Ramos (cell line): ENCODE measurements around the gene NUDT2.
"Not testable (repeated sequence)": the region's sequence is repeated elsewhere in the genome, so short reads cannot be mapped to it uniquely, and the experiment has no call there.

Experiments used
- in situ Hi-C: fragments of 300-500 bp; cut with MboI; formaldehyde crosslinking; loops from one replicate; pipeline ENCODE4 v1.14.3; 2022; ENCODE audit warnings: low sequenced_read_pairs; ENCODE audit not compliant: unreplicated experiment

NUDT2 gene

DNA sequence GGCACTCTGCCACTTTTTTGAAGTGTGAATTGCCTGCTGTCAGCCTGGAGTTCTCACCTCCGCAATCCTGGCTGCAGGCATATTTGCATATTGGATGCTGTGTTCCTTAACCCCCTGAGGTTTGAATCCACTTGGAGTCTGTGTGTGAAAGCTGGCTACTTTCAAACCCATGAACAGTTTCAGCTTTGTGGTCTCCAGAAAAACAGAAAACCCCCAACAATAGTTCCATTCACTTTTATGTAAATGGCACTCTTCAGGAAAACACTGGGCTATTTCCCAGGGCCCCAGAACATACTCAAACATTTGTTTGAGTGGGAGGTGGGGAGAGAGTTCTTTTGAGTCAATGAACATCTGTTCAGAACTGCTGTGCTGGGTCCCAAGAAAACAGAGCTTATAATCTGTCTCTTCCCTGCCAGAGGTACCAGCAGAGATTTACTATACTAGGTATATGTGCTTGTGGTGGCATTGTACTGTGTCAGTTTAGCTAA is 5.0 kb downstream of the NUDT2 start:
- in situ Hi-C loops, result no loop called here

DNA sequence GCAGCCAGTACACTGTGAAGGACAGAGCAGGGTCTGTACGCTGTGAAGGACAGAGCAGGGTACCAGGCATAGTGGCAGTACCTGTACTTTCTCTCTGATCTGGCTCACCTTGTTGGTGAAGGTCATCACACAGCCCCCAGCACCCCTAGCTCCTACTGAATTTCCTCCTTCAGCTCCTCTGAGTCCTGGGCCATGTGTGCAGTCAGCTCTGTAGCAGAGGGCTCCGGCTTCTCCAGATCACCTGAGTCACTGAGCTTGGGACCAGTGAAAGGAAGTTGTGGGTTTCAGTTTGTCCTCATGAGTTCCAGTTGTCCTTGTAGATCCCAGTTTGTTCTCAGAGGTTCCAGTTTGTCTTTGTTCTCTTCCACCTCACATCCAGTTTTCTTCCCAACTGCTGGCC is 5.5 kb downstream of the NUDT2 start:
- in situ Hi-C loops, result no loop called here

DNA sequence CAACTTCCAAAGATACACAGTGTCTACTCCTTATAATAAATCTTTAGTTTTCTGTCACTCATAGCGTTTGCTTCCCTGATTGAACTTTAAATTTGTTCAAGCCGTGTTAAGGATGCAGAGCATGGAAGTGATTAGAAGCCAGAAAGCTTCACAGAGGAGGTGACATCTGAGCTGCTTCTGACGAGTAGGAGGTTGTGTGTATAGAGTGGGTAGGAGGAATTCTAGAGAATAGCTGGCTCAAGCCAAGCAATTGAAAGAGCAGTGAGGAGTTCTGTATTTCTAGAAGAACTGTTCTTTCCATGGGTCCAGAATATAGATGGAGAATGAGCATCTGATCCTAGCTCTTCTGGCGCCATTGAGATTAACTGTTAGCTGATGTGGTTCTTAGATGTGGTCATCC is 6.0 kb downstream of the NUDT2 start:
- in situ Hi-C loops, result no loop called here

DNA sequence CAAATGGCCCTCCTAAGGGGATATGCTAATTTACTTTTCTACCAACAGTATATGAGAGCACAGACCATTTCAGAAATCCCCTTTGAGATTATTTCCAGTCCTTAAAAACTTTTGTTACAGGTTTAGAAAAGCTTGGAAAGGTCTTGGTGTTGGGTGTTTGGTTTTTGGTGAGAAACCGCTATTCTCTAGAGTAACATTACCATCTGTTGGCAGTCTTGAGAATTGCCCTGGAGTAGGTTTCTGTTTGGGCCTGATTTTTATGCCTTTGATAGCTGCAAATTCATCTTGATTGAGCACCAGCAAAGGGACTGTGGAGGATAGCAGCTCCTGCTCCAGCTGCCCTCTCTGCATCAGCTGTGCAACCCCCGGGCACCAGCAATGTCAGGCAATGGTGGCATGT is 8.0 kb downstream of the NUDT2 start:
- in situ Hi-C loops, result no loop called here

DNA sequence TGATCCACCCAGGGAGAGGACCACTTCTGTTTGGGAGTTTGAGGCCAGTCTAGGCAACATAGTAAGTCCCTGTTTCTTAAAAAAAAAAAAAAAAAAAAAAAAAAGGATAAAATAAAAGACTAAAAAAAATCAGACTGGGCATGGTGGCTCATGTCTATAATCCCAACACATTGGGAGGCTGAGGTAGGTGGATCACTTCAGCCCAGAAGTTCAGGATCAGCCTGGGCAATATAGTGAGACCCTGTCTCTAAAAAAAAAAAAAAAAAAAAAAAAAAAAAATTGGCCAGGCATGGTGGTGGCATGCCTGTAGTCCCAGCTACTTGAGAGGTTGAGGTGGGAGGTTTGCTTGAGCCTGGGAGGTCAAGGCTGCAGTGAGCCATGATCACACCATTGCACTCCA is 8.7 kb downstream of the NUDT2 start:
- in situ Hi-C loops, result not testable (repeated sequence)

DNA sequence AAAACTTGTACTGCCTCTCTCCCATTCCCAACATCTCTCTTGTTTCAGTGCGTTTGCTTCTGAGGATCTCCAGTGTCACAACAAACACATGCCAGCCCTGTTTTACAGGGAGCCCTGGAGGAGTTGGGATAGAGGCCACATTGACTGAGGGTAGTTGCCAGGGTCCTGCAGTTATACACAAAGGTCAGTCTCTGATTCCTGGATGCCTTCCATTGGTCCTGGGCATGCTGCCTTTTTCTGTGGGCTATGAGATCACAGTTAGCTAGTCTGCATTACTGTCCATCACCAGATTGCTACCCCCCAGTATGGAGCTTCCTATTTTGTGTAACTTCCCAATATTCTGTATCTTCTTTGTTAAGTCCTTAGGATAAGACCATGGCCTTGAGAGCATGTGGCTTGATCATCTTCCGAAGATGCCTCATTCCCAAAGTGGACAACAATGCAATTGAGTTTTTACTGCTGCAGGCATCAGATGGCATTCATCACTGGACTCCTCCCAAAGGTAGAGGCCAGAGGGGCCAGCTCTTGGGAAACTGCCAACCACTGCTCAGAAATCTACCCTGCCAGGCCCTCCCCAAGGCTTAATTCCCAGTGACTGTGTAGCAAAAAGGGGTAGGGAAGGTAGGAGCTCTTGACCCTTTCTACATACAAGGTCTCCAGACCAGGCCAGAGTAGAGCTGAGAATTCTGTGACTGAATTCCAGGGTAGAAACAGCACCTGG is 9.5 kb downstream of the NUDT2 start:
- in situ Hi-C loops, result no loop called here

DNA sequence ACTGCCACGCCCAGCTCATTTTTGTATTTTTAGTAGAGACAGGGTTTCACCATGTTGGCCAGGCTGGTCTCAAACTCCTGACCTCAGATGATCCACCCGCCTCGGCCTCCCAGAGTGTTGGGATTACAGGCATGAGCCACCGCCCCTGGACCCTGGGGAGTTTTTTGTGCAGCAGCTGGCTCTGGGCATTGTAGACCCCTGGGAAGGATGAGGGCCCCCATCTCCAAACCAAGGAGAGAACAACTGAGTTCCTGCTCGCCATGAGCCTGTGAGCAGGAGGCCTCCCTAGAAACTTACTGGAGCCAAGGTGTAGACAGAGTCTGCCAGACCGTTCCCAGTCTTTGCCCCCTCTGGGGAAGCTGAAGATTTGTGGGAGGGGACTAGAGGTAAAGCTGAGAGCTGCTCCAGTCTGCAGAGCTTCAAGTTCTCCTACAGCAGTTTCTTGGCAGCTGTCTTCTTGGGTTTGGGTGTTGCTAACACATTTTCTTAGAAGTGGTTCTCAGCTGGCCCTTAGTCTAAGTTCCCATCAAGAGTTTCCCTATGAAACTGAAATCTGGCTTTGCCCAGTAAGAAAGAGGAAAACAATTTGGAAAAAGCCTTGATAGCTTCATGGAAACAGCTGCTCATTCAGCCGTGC is 12.4 kb downstream of the NUDT2 start:
- in situ Hi-C loops, result no loop called here

DNA sequence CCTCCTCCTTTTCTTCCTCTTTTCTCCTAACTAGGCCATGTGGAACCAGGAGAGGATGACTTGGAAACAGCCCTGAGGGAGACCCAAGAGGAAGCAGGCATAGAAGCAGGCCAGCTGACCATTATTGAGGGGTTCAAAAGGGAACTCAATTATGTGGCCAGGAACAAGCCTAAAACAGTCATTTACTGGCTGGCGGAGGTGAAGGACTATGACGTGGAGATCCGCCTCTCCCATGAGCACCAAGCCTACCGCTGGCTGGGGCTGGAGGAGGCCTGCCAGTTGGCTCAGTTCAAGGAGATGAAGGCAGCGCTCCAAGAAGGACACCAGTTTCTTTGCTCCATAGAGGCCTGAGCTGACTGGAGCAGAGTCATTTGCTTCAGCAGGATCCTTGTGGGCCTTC is 13.7 kb downstream of the NUDT2 start:
- in situ Hi-C loops, result no loop called here

DNA sequence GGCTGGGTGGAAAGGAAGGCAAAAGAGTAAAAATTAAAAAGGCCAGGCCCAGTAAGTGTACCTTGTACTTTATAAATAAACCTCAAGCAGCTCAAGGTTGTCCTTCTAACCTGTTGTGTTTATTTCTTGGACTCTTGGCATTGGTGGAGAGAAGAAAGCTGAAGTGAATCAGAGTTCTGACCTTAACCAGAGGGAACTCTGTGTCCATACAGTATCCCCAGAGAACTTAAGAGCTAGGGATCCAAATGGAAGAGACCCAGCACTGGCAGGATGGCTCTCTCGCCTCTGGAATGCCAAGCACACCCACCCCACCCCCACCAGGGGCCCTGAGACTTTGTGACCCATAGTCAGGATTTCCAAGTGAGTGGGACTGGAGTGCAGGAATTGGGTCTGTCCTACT is 14.2 kb downstream of the NUDT2 start:
- in situ Hi-C loops, result no loop called here

DNA sequence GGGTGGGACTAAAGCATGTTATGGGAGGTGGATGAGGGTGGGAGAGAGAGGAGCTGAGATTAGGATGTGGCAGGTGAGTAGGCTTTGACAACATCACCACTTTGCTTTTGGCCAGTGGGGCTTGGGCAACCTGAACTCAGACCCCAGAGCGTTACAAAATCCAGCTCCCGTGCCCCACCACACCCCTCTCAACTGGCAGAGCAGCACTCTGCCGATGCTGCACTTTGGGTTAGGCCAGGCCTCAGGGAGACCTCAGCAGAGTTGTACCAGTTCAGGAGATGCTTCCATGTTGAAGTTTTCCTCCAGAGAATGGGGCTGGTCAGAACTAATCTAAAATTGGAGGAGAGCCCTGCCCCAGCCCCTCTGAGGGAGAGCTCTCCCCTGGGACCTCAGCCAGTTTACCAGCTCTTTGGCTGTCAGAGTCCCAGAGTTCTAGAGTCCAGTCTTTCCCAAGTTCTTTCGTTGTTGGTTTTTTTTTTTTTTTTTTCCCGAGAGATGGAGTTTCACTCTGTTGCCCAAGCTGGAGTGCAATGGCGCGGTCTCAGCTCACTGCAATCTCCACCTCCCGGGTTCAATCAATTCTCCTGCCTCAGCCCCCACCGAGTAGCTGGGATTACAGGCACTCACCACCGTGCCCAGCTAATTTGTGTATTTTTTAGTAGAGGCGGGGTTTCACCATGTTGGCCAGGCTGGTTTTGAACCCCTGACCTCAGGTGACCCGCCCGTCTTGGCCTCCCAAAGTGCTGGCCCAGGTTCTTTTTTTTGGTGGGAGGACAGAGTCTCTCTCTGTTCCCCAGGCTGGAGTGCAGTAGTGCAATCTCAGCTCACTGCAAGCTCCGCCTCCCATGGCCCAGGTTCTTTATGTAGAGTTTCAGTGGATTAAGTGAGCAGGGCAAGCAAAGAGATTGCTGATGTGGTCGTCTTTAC is 17.8 kb downstream of the NUDT2 start:
- in situ Hi-C loops, result no loop called here

DNA sequence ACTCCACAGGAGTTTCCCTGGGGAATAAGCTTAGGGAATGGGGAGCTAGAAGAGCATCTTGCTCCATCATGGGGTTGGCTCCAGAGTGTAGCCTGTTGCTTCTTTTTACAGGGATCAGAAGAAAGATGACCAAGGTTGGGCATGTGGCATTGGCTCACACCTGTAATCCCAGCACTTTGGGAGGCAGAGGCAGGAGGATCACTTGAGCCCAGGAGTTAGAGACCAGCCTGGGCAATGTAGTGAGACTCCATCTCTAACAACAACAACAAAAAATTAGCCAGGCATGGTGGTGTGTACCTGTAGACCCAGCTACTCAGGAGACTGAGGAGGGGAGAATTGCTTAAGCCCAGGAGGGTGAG is 18.4 kb downstream of the NUDT2 start:
- in situ Hi-C loops, result no loop called here

DNA sequence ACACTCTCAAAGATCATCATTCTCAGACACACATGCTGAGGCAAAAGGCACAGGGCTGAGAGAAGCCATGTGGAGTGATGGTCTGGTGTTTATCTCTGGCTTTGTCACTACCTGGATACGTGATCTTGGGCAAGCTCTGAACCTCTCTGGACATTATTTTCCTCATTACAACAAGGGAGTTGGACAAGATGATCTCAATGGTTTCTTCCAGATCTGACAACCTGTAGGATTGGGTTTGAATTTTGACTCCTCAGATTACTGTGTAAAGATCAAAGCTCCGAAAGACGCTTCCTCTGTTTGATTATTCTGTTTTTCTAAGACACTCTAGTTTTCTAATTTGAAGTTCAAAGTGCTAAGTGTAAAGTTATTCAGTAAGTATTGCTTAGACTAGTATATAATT is 20.0 kb downstream of the NUDT2 start:
- in situ Hi-C loops, result no loop called here

DNA sequence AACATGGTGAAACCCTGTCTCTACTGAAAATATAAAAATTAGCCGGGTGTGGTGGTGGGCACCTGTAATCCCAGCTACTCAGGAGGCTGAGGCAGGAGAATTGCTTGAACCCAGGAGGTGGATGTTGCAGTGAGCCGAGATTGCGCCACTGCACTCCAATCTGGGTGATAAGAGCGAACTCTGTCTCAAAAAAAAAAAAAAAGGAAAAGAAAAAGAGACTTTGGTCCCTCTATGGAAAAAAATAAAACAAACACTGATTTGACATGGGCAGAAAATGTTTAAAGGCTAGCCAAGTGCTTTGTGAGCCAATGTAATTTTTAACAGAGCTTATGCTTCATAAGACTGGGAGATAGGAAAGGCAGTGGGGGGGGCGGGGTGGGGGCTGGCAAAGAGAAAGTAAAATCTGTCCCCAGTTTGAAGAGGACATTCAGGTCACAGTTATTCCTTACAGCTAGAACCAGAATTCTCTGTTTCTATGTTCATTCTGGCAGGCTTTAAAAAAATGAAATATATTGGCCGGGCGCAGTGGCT is 22.8 kb downstream of the NUDT2 start:
- in situ Hi-C loops, result not testable (repeated sequence)

DNA sequence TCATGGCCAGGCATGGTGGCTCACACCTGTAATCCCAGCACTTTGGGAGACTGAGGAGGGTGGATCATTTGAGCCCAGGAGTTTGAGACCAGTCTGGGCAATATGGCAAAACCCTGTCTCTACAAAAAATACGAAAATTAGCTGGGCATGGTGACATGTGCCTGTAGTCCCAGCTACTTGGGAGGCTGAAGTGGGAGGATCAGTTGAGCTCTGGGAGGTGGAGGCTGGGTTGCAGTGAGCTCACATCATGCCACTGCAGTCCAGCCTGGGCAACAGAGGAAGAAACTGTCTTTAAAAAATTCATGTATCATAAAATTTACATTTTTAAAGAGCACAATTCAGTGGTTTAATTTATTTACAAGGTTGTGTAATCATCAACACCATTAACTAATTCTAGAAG is 23.6 kb downstream of the NUDT2 start:
- in situ Hi-C loops, result not testable (repeated sequence)

DNA sequence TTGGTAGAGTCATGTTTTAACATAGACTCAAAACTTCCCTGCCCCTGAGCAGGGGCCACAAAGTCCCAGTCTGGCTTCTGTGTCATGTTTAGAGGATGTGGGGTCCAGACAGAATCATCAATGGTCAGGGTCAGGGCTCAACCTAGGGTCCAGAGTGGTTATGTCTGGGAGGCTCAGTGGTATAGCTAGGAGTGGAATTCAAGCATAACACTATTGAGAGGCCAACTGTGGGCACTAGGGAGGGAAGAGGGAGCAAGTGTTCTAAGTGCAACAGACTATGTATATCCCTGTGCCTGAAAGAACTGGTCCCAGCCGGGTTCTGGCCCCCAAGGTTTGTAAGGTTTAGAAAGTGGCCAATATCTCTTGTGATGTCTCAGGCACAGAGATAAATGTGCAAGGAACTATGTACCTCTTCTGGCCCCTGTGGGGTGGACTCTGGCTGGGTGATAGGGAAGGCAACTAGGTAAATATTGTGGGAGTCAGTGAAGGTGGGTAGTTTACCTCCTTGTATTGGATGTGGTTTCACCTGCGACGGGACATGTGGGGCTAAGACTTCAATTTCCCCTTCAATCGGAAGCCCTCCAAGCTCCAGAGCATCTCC is 33.3 kb downstream of the NUDT2 start:
- in situ Hi-C loops, result no loop called here

DNA sequence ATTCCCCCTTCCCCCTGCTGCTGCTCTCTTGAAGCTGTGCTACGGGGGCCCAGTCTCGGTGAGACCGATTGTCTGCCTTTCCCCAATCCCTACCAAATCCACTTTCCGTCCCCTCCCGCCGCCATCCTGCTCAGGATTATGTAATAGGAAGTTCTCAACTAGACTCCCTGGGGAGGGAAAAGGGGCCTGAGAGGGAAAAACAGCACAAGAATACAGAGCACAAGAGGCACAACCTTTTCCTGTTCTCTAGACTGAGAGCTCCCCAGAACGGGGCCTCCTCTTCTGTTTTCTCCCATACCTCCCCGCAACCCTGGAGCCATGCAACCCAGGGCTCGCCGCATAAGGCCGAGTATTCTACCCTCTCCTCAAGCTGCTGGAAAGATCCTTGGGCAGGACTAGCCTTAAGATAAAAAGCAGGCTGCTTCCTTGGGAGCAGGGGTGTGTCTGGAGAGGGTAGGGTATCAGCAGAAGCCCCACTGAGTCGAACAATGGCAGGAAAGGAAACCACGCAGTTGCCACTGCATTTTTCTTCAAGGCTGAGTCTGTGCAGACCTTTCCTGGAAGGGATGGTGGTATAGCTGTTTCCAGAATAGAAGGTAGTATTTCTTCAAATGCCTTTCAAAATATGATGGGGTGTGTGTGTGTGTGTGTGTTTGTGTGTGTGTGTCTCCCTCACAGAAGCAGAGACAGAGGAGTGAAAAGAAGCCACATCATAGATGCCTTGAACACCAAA is 34.4 kb downstream of the NUDT2 start:
- in situ Hi-C loops, result no loop called here

DNA sequence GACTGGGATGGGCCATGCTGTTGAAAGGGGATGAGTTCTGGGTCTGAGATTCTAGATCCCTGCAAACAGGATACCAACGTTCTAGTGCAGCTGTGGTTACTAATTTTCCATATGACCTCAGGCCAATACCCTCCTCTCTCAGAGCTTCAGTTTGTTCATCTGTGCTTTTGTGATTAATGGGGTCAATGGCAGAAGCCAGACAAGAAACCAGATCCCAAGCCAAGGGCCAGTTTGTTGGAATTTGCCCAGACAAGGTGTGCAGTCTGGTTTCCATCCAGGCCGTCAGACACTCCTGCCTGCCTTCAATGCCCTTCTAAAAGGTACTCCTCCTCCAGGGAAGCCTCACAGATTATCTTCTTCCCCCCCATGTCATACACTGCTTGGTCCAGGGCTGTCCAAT is 35.9 kb downstream of the NUDT2 start:
- in situ Hi-C loops, result no loop called here

DNA sequence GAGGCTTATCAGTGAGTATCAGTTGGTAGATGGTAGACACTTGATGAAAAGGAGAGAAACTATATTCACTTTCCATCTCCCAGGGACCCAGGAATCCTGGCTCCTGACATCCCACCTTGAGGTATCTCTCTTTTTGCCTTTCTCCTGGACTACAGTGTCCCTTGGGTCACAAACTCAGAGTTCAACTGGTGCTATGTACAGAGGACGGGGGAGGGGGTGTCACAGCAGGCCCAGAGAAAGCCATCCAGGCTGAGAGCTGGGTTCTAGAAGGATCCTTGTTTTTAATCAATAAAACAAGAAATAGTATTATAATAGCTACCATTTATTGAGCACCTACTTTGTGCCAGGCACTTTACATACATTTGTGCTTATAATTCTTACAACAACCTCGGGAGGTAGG is 37.0 kb downstream of the NUDT2 start:
- in situ Hi-C loops, result no loop called here

DNA sequence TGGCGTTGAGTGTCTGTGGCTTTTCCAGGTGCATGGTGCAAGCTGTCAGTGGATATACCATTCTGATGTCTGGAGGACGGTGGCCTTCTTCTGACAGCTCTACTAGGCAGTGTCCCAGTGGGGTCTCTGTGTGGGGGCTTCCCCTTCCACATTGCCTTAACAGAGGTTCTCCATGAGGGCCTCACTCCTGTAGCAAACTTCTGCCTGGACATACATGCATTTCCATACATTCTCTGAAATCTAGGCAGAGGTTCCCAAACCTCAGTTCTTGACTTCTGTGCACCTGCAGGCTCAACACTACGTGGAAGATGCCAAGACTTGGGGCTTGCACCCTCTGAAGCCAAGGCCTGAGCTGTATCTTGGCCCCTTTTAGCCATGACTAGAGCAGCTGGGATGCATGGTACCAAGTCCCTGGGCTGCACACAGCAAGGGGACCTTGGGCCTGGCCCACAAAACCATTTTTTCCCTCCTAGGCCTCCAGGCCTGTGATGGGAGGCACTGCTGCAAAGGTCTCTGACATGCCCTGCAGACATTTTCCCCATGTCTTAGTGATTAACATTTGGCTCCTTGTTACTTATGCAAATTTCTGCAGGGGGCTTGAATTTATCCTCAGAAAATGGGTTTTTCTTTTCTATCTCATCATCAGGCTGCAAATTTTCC is 38.5 kb downstream of the NUDT2 start:
- in situ Hi-C loops, result not testable (repeated sequence)
